Measurements from ENCODE around the gene GLYR1. TPM values are rescaled to one million over a fixed set of nuclear protein-coding genes. Genes with fewer than 3 reads are reported as not detected.

The GLYR1 gene
- total RNA-seq, 2 donors from 2014 or later, result 99.3 to 108 TPM

DNA sequence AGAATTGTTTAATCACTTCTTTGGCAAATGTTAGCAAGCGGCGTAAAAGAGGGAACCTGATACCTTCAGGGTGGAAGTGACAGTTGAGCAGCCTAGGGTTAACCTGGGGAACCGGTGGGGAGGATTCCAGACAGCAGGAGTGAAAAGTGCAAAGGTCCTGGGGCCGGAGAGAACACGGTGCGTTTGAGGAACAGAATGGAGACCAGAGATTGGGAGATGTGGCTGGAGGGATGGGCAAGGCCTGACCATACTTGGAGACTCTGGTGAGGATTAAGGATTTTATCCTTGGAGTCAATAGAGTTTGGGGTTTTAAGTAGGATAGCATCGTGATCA lies 77.8 kb downstream of the GLYR1 start:
- peaks cover 7% of the 10 kb centered on the region for H3K36me3 ChIP-seq (ENCODE audit: control insufficient read depth, insufficient read depth, low read length)
- 88 to 91% methylated on average over 7 of the region's 7 CpGs for WGBS, 2 experiments (ENCODE audit: insufficient coverage in 1 of 2, insufficient read length in 1 of 2)
- H3K27me3 Mint-ChIP-seq (ENCODE audit: insufficient read depth), result no peaks in the 10 kb centered on the region
- peaks cover 8% of the 10 kb centered on the region for H3K36me3 Mint-ChIP-seq (ENCODE audit: low read depth)
- no peak overlapping the region for H3K27ac ChIP-seq (ENCODE audit: low read depth, low read length)
- peak overlapping the region; percentile 76 for H3K4me3 Mint-ChIP-seq
- H3K4me3 ChIP-seq (ENCODE audit: low read length), result peak overlapping the region; percentile 73
- no peaks in the 10 kb centered on the region for H3K9me3 ChIP-seq (ENCODE audit: control insufficient read depth, low read length)
- peak overlapping the region; percentile 57 for H3K27ac Mint-ChIP-seq
- no peak overlapping the region for H3K9ac ChIP-seq (ENCODE audit: extremely low read depth, low read length, poor library complexity, severe bottlenecking)
- H3K9me3 Mint-ChIP-seq, result no peaks in the 10 kb centered on the region
- TF ChIP-seq, protein P1, sequence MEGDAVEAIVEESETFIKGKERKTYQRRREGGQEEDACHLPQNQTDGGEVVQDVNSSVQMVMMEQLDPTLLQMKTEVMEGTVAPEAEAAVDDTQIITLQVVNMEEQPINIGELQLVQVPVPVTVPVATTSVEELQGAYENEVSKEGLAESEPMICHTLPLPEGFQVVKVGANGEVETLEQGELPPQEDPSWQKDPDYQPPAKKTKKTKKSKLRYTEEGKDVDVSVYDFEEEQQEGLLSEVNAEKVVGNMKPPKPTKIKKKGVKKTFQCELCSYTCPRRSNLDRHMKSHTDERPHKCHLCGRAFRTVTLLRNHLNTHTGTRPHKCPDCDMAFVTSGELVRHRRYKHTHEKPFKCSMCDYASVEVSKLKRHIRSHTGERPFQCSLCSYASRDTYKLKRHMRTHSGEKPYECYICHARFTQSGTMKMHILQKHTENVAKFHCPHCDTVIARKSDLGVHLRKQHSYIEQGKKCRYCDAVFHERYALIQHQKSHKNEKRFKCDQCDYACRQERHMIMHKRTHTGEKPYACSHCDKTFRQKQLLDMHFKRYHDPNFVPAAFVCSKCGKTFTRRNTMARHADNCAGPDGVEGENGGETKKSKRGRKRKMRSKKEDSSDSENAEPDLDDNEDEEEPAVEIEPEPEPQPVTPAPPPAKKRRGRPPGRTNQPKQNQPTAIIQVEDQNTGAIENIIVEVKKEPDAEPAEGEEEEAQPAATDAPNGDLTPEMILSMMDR (conservative IDR thresholded peaks at IDR 0.05), result no peak
- peaks cover 21% of the 10 kb centered on the region for H3K4me1 Mint-ChIP-seq
- no peaks in the 10 kb centered on the region for H3K4me1 ChIP-seq (ENCODE audit: control insufficient read depth, insufficient read depth, low read length)
- no peak for DNase-seq
- no peaks in the 10 kb centered on the region for H3K27me3 ChIP-seq (ENCODE audit: control insufficient read depth, insufficient read depth, low read length, poor library complexity, severe bottlenecking)

DNA sequence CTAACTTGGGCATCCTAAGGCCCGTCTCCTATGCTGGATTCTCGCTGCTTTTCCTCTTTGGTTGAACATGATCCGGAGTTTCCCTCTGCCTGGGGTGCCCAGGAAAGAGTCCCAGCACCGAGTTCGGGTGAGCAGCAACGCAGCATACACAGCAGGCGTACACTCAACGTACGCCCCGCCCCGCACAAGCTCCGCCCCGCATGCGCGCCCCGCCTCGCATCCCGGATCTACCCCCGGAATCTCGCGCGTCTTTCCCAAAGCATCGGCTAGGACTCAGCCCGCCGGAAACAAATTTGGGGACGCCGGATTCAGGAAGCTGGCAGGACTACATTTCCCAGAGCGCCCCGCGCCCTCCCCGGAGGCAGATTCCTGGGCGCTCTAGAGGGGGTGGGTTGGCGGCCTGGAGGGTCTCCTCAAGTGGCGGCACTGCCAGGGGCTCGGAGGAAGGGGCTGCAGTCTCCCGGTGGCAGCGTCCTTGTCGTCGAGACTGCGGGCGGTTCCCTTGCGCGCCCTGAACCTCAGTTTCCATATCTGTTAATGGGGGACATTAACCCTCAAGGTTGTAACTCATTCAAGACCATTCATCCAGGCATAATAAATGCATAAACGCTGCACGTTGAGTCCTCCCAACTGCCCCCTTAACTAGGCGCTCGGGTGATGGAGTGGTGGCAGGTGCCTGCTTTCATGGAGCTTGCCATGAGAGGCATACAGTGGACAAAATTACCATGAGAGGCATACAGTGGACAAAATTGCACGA lies 78.4 kb downstream of the GLYR1 start:
- DNase-seq, result peak; percentile 99
- H3K27ac ChIP-seq (ENCODE audit: low read depth, low read length), result no peak overlapping the region
- TF ChIP-seq, protein P1 (conservative IDR thresholded peaks at IDR 0.05), result no peak
- H3K9me3 Mint-ChIP-seq, result no peaks in the 10 kb centered on the region
- H3K9me3 ChIP-seq (ENCODE audit: control insufficient read depth, low read length), result no peaks in the 10 kb centered on the region
- 9 to 26% methylated on average over 23 to 48 of the region's 48 CpGs for WGBS, 2 experiments (ENCODE audit: insufficient coverage in 1 of 2, insufficient read length in 1 of 2)
- H3K4me3 Mint-ChIP-seq, result peak overlapping the region; percentile 76
- H3K27ac Mint-ChIP-seq, result peak overlapping the region; percentile 95
- peak overlapping the region; percentile 78 for H3K4me3 ChIP-seq (ENCODE audit: low read length)
- H3K9ac ChIP-seq (ENCODE audit: extremely low read depth, low read length, poor library complexity, severe bottlenecking), result no peak overlapping the region
- no peaks in the 10 kb centered on the region for H3K27me3 Mint-ChIP-seq (ENCODE audit: insufficient read depth)
- H3K4me1 Mint-ChIP-seq, result peaks cover 18% of the 10 kb centered on the region
- H3K36me3 ChIP-seq (ENCODE audit: control insufficient read depth, insufficient read depth, low read length), result peaks cover 12% of the 10 kb centered on the region
- peaks cover 13% of the 10 kb centered on the region for H3K36me3 Mint-ChIP-seq (ENCODE audit: low read depth)
- no peaks in the 10 kb centered on the region for H3K4me1 ChIP-seq (ENCODE audit: control insufficient read depth, insufficient read depth, low read length)
- no peaks in the 10 kb centered on the region for H3K27me3 ChIP-seq (ENCODE audit: control insufficient read depth, insufficient read depth, low read length, poor library complexity, severe bottlenecking)

DNA sequence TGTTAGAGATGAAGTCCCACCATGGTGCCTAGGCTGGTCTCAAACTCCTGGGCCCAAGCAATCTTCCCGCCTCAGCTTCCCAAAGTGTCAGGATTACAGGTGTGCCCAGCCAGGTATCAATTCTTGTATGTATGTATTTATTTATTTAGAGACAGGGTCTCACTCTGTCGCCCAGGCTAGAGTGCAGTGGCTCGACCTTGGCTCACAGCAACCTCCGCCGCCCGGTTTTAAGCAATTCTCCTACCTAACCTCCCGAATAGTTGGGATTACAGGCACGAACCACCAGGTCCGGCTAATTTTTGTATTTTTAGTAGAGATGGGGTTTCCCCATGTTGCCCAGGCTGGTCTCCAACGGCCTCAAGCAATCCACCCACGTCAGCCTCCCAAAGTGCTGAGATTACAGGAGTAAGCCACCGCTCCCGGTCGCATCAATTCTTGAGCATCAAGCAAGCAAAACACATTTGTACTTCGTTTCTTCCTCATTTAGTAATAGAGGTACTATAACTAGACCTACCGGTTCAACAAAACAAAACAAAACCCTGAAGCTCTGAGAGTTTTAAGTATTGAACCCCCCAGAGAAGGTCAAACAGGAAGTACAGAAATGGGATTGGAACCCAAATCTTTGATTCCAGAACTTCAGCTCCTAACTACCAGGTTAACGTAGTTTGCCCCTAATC lies 79.1 kb downstream of the GLYR1 start:
- no peaks in the 10 kb centered on the region for H3K4me1 ChIP-seq (ENCODE audit: control insufficient read depth, insufficient read depth, low read length)
- H3K4me1 Mint-ChIP-seq, result peaks cover 18% of the 10 kb centered on the region
- no peaks in the 10 kb centered on the region for H3K27me3 Mint-ChIP-seq (ENCODE audit: insufficient read depth)
- H3K9me3 Mint-ChIP-seq, result no peaks in the 10 kb centered on the region
- H3K27ac ChIP-seq (ENCODE audit: low read depth, low read length), result no peak overlapping the region
- no peaks in the 10 kb centered on the region for H3K27me3 ChIP-seq (ENCODE audit: control insufficient read depth, insufficient read depth, low read length, poor library complexity, severe bottlenecking)
- H3K36me3 ChIP-seq (ENCODE audit: control insufficient read depth, insufficient read depth, low read length), result peaks cover 17% of the 10 kb centered on the region
- H3K27ac Mint-ChIP-seq, result peak overlapping the region; percentile 95
- DNase-seq, result no peak
- peak overlapping the region; percentile 76 for H3K4me3 Mint-ChIP-seq
- WGBS, 2 experiments (ENCODE audit: insufficient coverage in 1 of 2, insufficient read length in 1 of 2), result 86 to 90% methylated on average over 13 to 17 of the region's 17 CpGs
- TF ChIP-seq, protein P1 (conservative IDR thresholded peaks at IDR 0.05), result no peak
- H3K9ac ChIP-seq (ENCODE audit: extremely low read depth, low read length, poor library complexity, severe bottlenecking), result no peak overlapping the region
- peak overlapping the region; percentile 78 for H3K4me3 ChIP-seq (ENCODE audit: low read length)
- no peaks in the 10 kb centered on the region for H3K9me3 ChIP-seq (ENCODE audit: control insufficient read depth, low read length)
- peaks cover 18% of the 10 kb centered on the region for H3K36me3 Mint-ChIP-seq (ENCODE audit: low read depth)

Measured in endodermal cell (in vitro differentiated cells).